DMS114 treated with DMSO at 0.1 percent for 48 hours (cell line): ENCODE results near the gene LRG1.

Source experiments
- DNase-seq: peaks from one replicate; lab custom pipeline; 2025; ENCODE audit not compliant: unreplicated experiment; lab: John Stamatoyannopoulos, UW

The LRG1 gene

GRCh38 chr19:4511300-4512054 lies 28.4 kb downstream of the LRG1 start:
- no peak for DNase-seq

- no peak for DNase-seq
Observed at GRCh38 chr19:4510435-4511255, 29.2 kb downstream of the LRG1 start.

GRCh38 chr19:4508698-4509097 lies 31.1 kb downstream of the LRG1 start:
- DNase-seq = no peak

- no peak for DNase-seq
Observed at GRCh38 chr19:4507804-4508203, 32.0 kb downstream of the LRG1 start.

- no peak for DNase-seq
Observed at GRCh38 chr19:4507150-4507452, 32.7 kb downstream of the LRG1 start.

GRCh38 chr19:4506449-4507149 lies 33.2 kb downstream of the LRG1 start:
- no peak for DNase-seq

GRCh38 chr19:4505570-4506448 lies 34.0 kb downstream of the LRG1 start:
- DNase-seq = no peak

GRCh38 chr19:4504891-4505569 lies 34.8 kb downstream of the LRG1 start:
- DNase-seq = no peak

- DNase-seq = no peak
Observed at GRCh38 chr19:4504297-4504701, 35.5 kb downstream of the LRG1 start.

GRCh38 chr19:4503825-4504170 lies 36.0 kb downstream of the LRG1 start:
- no peak for DNase-seq

- DNase-seq = no peak
Observed at GRCh38 chr19:4503132-4503824, 36.6 kb downstream of the LRG1 start.

GRCh38 chr19:4502282-4503131 lies 37.3 kb downstream of the LRG1 start:
- DNase-seq = no peak

- no peak for DNase-seq
Observed at GRCh38 chr19:4501691-4502090, 38.1 kb downstream of the LRG1 start.

GRCh38 chr19:4500841-4501591 lies 38.8 kb downstream of the LRG1 start:
- DNase-seq = no peak

- DNase-seq = no peak
Observed at GRCh38 chr19:4499855-4500254, 40.0 kb downstream of the LRG1 start.

GRCh38 chr19:4499318-4499717 lies 40.5 kb downstream of the LRG1 start:
- DNase-seq = no peak

GRCh38 chr19:4498694-4499093 lies 41.1 kb downstream of the LRG1 start:
- no peak for DNase-seq

- DNase-seq = no peak
Observed at GRCh38 chr19:4497770-4498389, 42.0 kb downstream of the LRG1 start.
